Pancreas (tissue), 10 donors: ENCODE results near the gene ARHGAP31. TPM values are rescaled to one million over a fixed set of nuclear protein-coding genes. Genes with fewer than 3 reads are reported as not detected.
A peak's percentile ranks its signal among the peaks of the same experiment; 100 is the strongest.
"Not testable (repeated sequence)": the region's sequence is repeated elsewhere in the genome, so short reads cannot be mapped to it uniquely, and the experiment has no call there.

Experiments used
- ATAC-seq, 4 donors: fragments of 200-7000 bp; cut with Tn5 transposase; one replicate each; pipeline versions ENCODE4 v1.8.0 to v1.9.1; 2020; ENCODE audit warnings: mild to moderate bottlenecking in 4 of 4, moderate library complexity in 4 of 4
- DNase-seq, 6 donors: peaks; one replicate each; pipeline ENCODE4 v3.0.0-alpha.2; 2020
- FAIRE-seq: peaks from 2 replicates; lab custom pipeline; 2012; peaks lifted over from hg19 to GRCh38; lab: Jason Lieb, UNC
- H3K27ac ChIP-seq, 4 donors: fragments of 200-600 bp; sonication (generic); 1 replicate in 3 of 4; 2 replicates in 1 of 4; pipeline versions ENCODE4 v1.5.0 to v1.8.0; 2020
- H3K27me3 ChIP-seq, 4 donors: fragments of 200-600 bp; one replicate each; pipeline ENCODE4 v1.8.0; 2021
- H3K36me3 ChIP-seq, 3 donors: fragments of 200-600 bp; sonication (generic) in 1 of 3; one replicate each; pipeline versions ENCODE4 v1.5.0 to v1.8.0; 2020 to 2021
- H3K4me1 ChIP-seq, 3 donors: fragments of 200-600 bp; one replicate each; pipeline ENCODE4 v1.8.0; 2021
- H3K4me3 ChIP-seq, 4 donors: fragments of 200-600 bp; sonication (generic) in 2 of 4; one replicate each; pipeline versions ENCODE4 v1.5.0 to v1.8.0; 2020 to 2021
- H3K9me3 ChIP-seq, 4 donors: fragments of 200-600 bp; one replicate each; pipeline ENCODE4 v1.8.0; 2021
- WGBS, 2 donors: extraction: QIAGEN DNeasy Blood & Tissue Kit; methylation state at CpG; one replicate each; pipeline ENCODE4 v1.1.7; 2013; 5-methylcytosine and 5-hydroxymethylcytosine counted together
- intact Hi-C, 3 donors: fragments of 100-400 bp; cut with DNase I; formaldehyde crosslinking; loops; one replicate each; pipeline versions ENCODE4 v1.11.1 to v1.14.2; 2022
- polyA plus RNA-seq, 2 donors: library from polyadenylated mRNA; stranded (reverse); fragments of 200-250 nt; gene quantifications; one replicate each; pipeline ENCODE4 v1.2.3, GENCODE V29; 2013
- total RNA-seq, 6 donors: library from RNA; stranded (reverse); fragmentation: NEBNext Ultra II Directional in 4 of 6; extraction: Animal tissue kit (Norgen Biotek cat#: 25700) in 4 of 6; gene quantifications; one replicate each; pipeline versions ENCODE4 v1.2.1 to v1.2.4, GENCODE V29; 2021 to 2023
- TF ChIP-seq, protein P1 (sequence below), 4 donors: fragments of 200-600 bp; sonication (generic) in 3 of 4; IDR thresholded peaks; one replicate each; pipeline versions ENCODE4 v1.5.0 to v1.8.0; 2021; ENCODE audit warnings: antibody characterized with exemption in 4 of 4
- donor health status: healthy with polysubstance abuse.
- donor health status: DM: no; HTN: no; CAD: no; lungs with moderate emphysema.
- donor health status: DM: no; HTN: no; CAD: no.
- donor health status: control.
- donor health status: control.
- donor health status: Bipolar disorder and iron deficiency.
- donor health status: DM: yes; HTN: yes; CAD: no.
- donor health status: DM: no; HTN: no; CAD: no.
- donor health status: DM: no; HTN: no; CAD: no.
- donor health status: DM: yes; HTN: yes; CAD: no.

Gene ARHGAP31
- total and polyA plus RNA-seq, 8 donors, result 1.5 to 8.3 (median 3.1) TPM

DNA sequence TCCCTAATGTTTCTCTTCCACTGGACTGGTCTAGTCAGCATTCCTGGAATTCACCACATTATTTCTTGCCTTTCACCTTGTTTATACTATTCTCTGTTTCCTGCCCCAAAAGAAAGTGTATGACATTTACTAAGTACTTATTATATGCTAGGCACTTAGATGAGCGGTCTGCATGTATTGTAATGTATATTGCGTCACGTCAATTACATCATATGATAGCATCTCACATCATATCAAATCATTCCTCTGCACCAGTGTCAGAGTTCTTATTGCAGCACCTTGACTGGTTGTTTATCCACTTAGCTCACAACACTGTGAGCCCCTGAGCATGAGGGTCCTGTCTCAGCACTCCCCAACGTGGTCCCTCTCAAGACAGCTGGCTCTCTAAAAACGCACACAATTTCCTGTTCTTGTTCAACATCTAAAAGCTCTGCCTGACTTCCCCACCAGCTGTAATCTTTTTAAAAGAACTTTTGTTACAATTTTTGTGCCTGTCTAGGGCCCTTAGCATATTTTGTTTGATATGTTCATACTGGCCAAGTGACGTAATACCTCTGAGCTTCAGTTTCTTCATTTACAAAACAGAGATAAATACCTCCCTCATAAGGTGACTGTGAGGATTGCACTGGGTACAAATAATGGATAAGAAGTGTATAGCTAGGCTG, 58.8 kb downstream of the ARHGAP31 start:
- Histone ChIP-seq H3K27ac (no peak overlapping the region), H3K4me3 (no peak overlapping the region), H3K27me3 (no peaks in the 10 kb centered on the region), H3K36me3 (no peaks in the 10 kb centered on the region), H3K9me3 (no peaks in the 10 kb centered on the region), H3K4me1 (no peaks in the 10 kb centered on the region)
- intact Hi-C loops, result no loop called here
- FAIRE-seq (no peak), ATAC-seq (peak in 3 of 4 donors; percentile 63 to 79 (median 77)), DNase-seq (no peak)
- WGBS, 2 donors, result 68 to 69% methylated on average over 6 of the region's 6 CpGs
- TF ChIP-seq, protein P1, sequence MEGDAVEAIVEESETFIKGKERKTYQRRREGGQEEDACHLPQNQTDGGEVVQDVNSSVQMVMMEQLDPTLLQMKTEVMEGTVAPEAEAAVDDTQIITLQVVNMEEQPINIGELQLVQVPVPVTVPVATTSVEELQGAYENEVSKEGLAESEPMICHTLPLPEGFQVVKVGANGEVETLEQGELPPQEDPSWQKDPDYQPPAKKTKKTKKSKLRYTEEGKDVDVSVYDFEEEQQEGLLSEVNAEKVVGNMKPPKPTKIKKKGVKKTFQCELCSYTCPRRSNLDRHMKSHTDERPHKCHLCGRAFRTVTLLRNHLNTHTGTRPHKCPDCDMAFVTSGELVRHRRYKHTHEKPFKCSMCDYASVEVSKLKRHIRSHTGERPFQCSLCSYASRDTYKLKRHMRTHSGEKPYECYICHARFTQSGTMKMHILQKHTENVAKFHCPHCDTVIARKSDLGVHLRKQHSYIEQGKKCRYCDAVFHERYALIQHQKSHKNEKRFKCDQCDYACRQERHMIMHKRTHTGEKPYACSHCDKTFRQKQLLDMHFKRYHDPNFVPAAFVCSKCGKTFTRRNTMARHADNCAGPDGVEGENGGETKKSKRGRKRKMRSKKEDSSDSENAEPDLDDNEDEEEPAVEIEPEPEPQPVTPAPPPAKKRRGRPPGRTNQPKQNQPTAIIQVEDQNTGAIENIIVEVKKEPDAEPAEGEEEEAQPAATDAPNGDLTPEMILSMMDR (IDR thresholded peaks at IDR 0.05), result peak in 1 of 4 donors; percentile 15

- DNase-seq, intact Hi-C loops, H3K27ac ChIP-seq, H3K27me3 ChIP-seq, H3K4me3 ChIP-seq, H3K9me3 ChIP-seq, FAIRE-seq, H3K4me1 ChIP-seq, H3K36me3 ChIP-seq, ATAC-seq: not testable (repeated sequence)
- WGBS, 2 donors, result 87 to 88% methylated on average over 5 of the region's 5 CpGs
Measured at GRCh38 chr3:119355608-119356007, 61.4 kb downstream of the ARHGAP31 start.

DNA sequence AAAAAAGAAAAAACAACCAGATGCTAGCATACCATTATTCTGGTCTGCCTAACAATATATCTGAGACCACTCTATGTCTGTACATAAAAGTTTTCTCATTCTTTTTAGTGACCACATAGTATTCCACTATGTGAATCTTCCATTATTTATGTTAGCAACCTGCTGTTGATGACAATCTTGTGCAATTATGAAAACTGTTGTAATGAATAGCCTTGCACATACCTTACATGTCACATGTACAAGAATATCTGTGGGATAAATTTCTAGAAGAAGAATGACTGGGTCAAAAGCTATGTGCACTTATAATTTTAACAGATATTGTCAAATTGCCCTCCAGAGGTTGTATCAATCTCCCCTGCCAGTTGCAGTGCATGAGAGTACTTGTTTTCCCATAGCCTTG, 62.5 kb downstream of the ARHGAP31 start:
- TF ChIP-seq, protein P1 (IDR thresholded peaks at IDR 0.05), result no peak
- ATAC-seq (no peak), DNase-seq (no peak), FAIRE-seq (no peak)
- H3K9me3 ChIP-seq, result no peaks in the 10 kb centered on the region
- H3K4me3 ChIP-seq, result no peak overlapping the region
- intact Hi-C loops, result no loop called here
- H3K4me1 ChIP-seq, result no peaks in the 10 kb centered on the region
- no peaks in the 10 kb centered on the region for H3K27me3 ChIP-seq
- H3K36me3 ChIP-seq, result no peaks in the 10 kb centered on the region
- H3K27ac ChIP-seq, result no peak overlapping the region

DNA sequence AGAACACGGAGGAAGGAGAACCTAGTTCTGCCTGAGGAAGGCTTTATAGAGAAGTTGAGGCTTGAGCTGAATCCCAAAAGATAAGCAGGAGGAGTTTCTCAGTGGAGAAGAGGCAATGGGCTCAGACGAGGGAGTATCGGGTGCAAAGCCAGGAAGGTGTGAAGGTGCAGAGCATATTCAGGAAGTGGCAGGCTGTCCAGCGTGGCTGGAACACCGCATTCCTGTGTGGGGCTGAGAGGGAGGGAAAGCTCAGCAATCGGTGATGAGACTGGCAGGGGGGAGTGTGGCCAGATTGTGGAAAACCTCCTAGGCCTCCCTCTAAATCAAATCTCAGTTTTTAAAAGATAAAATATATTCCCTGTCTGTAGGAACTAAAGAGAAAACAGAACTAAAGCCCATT, 63.0 kb downstream of the ARHGAP31 start:
- Histone ChIP-seq H3K4me1 (no peaks in the 10 kb centered on the region), H3K9me3 (no peaks in the 10 kb centered on the region), H3K36me3 (no peaks in the 10 kb centered on the region), H3K27ac (no peak overlapping the region), H3K27me3 (no peaks in the 10 kb centered on the region), H3K4me3 (peak overlapping the region in 1 of 4 donors; percentile 4)
- intact Hi-C loops, result no loop called here
- FAIRE-seq, result no peak
- DNase-seq, result no peak
- 27 to 50% methylated on average over 6 of the region's 6 CpGs for WGBS, 2 donors
- ATAC-seq, result peak; percentile 38 to 62 (median 52)
- TF ChIP-seq, protein P1 (IDR thresholded peaks at IDR 0.05), result no peak

DNA sequence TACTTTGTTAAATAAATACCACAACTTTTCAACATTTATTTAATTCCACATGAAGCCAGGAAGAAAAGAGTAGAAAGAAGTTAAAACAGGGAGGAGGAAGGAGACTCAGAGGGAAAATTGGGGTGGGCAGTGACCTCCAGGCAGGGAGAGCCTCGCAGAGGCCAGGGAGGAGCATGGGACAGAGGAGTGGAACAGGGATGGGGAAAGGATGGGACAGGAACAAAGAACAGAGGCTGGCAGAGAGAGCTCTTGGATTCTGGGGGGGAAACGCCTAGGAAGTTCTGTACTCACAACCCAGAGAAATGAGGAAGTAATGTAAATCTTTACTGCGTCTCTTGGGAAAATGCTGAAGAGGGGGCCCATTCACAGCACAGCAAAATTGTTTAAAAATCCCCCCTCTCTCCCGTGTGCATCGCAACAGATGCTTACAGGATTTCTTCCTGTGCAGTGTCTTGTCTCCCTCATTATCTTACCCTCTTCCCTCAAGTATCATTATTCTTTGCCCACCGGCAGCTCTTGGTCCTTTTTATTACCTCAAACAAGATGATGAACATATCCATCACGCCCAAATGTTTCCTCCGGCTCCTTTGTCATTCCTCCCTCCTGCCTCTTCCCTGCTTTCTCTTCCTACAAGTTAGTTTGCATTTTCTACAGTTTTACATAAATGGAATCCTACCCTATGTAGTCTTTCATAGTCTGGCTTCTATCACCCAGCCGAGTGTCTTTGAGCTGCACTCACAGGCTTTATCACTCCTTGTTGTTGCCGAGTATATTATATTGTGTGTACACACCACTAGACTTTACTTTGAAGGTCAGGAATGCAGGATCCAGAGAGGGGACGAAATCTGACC, 65.5 kb downstream of the ARHGAP31 start:
- no peak overlapping the region for H3K27ac ChIP-seq
- no peaks in the 10 kb centered on the region for H3K27me3 ChIP-seq
- intact Hi-C loops, result no loop called here
- TF ChIP-seq, protein P1 (IDR thresholded peaks at IDR 0.05), result no peak
- no peak for ATAC-seq
- no peak for DNase-seq
- FAIRE-seq, result no peak
- no peaks in the 10 kb centered on the region for H3K4me1 ChIP-seq
- no peak overlapping the region for H3K4me3 ChIP-seq
- 68 to 75% methylated on average over 11 of the region's 11 CpGs for WGBS, 2 donors
- H3K36me3 ChIP-seq, result no peaks in the 10 kb centered on the region
- no peaks in the 10 kb centered on the region for H3K9me3 ChIP-seq
